K562 (cell line): ENCODE measurements around the gene SLC2A13. TPM values are rescaled to one million over a fixed set of nuclear protein-coding genes. Genes with fewer than 3 reads are reported as not detected.

ENCODE experiments used
- ATAC-seq: fragments of 200-7000 bp; cut with Tn5 transposase; 3 replicates; pipeline ENCODE4 v1.9.1; 2020; ENCODE audit warnings: moderate library complexity
- BruUV-seq: library from RNA; stranded (reverse); fragments of 400-500 nt; replicated peaks from 2 replicates; lab custom pipeline; 2021; lab: Mats Ljungman, UMichigan
- CTCF ChIA-PET: fragments of 300-600 bp; formaldehyde crosslinking; extraction: SDS; loops from one replicate; lab custom pipeline; 2021; ENCODE audit warnings: low intra/inter-chr PET ratio; lab: Yijun Ruan, JAX
- POLR2A ChIA-PET: fragments of 300-600, 350-650 bp; sonication (Branson Sonifier 250); formaldehyde crosslinking; extraction: SDS; loops from one replicate; lab custom pipeline; 2021; ENCODE audit warnings: antibody characterized with exemption, inconsistent platforms; lab: Yijun Ruan, JAX
- DNase-seq, 4 experiments: peaks; one replicate each; pipeline versions ENCODE4 v3.0.0 to v3.0.0-alpha.2; 2011 to 2018; ENCODE audit warnings: low spot score in 3 of 4, mixed read lengths in 3 of 4; ENCODE audit errors: extremely low read depth in 1 of 4
- FAIRE-seq: peaks from 2 replicates; lab custom pipeline; 2011; peaks lifted over from hg19 to GRCh38; lab: Jason Lieb, UNC
- H2AFZ ChIP-seq: 2 replicates; pipeline ENCODE4 v1.6.0; 2011; ENCODE audit warnings: low read depth, low read length, control low read depth, inconsistent platforms
- H3K27ac ChIP-seq: fragments of 200-600 bp; 3 replicates; pipeline ENCODE4 v1.8.0; 2011; ENCODE audit warnings: low read depth, mild to moderate bottlenecking, control low read depth, inconsistent platforms, low read length, moderate library complexity, mixed read lengths; ENCODE audit errors: extremely low read depth
- H3K27me3 ChIP-seq, 2 experiments: fragments of 300-600 bp in 1 of 2; 2 replicates in 1 of 2; 3 replicates in 1 of 2; pipeline versions ENCODE4 v1.6.0 to v1.8.0; 2011; ENCODE audit warnings: inconsistent platforms in 2 of 2, low read length in 2 of 2, mild to moderate bottlenecking in 1 of 2, mixed read lengths in 1 of 2, moderate library complexity in 1 of 2; ENCODE audit not compliant: control insufficient read depth in 2 of 2, insufficient read depth in 2 of 2
- H3K36me3 ChIP-seq: fragments of 300-600 bp; 3 replicates; pipeline ENCODE4 v1.8.0; 2011; ENCODE audit warnings: mild to moderate bottlenecking, low read length, inconsistent platforms; ENCODE audit not compliant: control insufficient read depth, insufficient read depth
- H3K4me1 ChIP-seq, 2 experiments: fragments of 200-600 bp in 1 of 2; replicated peaks in 1 of 2; 2 replicates in 1 of 2; 3 replicates in 1 of 2; pipeline versions ENCODE4 v1.5.1 to v1.8.0; 2011; ENCODE audit warnings: inconsistent platforms in 2 of 2, low read length in 2 of 2, mild to moderate bottlenecking in 1 of 2, mixed read lengths in 1 of 2, moderate library complexity in 1 of 2; ENCODE audit not compliant: control insufficient read depth in 2 of 2, insufficient read depth in 2 of 2
- H3K4me2 ChIP-seq: 2 replicates; pipeline ENCODE4 v1.6.1; 2011; ENCODE audit warnings: low read length, control low read depth, inconsistent platforms, mixed read lengths; ENCODE audit not compliant: insufficient read depth
- H3K4me3 ChIP-seq: fragments of 200-600 bp; sonication (generic), shearing (Covaris generic); 2 replicates; pipeline ENCODE4 v1.5.1; 2016; ENCODE audit warnings: control low read depth, inconsistent platforms
- H3K79me2 ChIP-seq: fragments of 200-600 bp; 3 replicates; pipeline ENCODE4 v1.8.0; 2011; ENCODE audit warnings: low read length, inconsistent platforms; ENCODE audit not compliant: control insufficient read depth, insufficient read depth
- H3K9ac ChIP-seq, 2 experiments: 2 replicates each; pipeline versions ENCODE4 v1.6.0 to v1.6.1; 2011; ENCODE audit warnings: low read depth in 2 of 2, low read length in 2 of 2, control low read depth in 1 of 2, inconsistent platforms in 1 of 2, mild to moderate bottlenecking in 1 of 2, mixed read lengths in 1 of 2; ENCODE audit not compliant: insufficient read depth in 1 of 2
- H3K9me1 ChIP-seq: one replicate; pipeline ENCODE4 v1.6.0; 2011; ENCODE audit warnings: inconsistent platforms, mild to moderate bottlenecking, low read length, moderate library complexity; ENCODE audit not compliant: control insufficient read depth, insufficient read depth
- H3K9me3 ChIP-seq: replicated peaks from 2 replicates; pipeline ENCODE4 v1.5.1; 2011; ENCODE audit warnings: low read depth, low read length, inconsistent platforms; ENCODE audit not compliant: control insufficient read depth, insufficient read depth
- H4K20me1 ChIP-seq: replicated peaks from 2 replicates; pipeline ENCODE4 v1.6.1; 2011; ENCODE audit warnings: low read length, inconsistent platforms, mixed read lengths; ENCODE audit not compliant: control insufficient read depth, insufficient read depth
- BDP1 ChIP-seq: IDR thresholded peaks from 3 replicates; pipeline ENCODE4 v1.6.1; 2011; ENCODE audit not compliant: insufficient read length, insufficient read depth
- BRF2 ChIP-seq: IDR thresholded peaks from 3 replicates; pipeline ENCODE4 v1.6.1; 2011; ENCODE audit warnings: borderline replicate concordance, mild to moderate bottlenecking; ENCODE audit not compliant: insufficient read length, insufficient read depth
- FOXP4 ChIP-seq: sonication (generic); formaldehyde crosslinking; IDR thresholded peaks from 2 replicates; pipeline ENCODE4 v1.8.0; 2022; ENCODE audit warnings: mild to moderate bottlenecking, missing genetic modification reagents, borderline replicate concordance
- MAFF ChIP-seq: IDR thresholded peaks from 2 replicates; pipeline ENCODE4 v1.6.1; 2012; ENCODE audit warnings: low read length, improper control_type of control experiment
- SMARCC2 ChIP-seq: fragments of 450-650 bp; IDR thresholded peaks from 2 replicates; pipeline ENCODE4 v1.6.1; 2017; ENCODE audit warnings: antibody characterized with exemption, moderate library complexity, mild to moderate bottlenecking, low read depth
- TCF15 ChIP-seq: fragments of 250-450 bp; sonication (Bioruptor Pico); IDR thresholded peaks from 2 replicates; pipeline ENCODE4 v1.8.0; 2022; ENCODE audit warnings: moderate library complexity, mild to moderate bottlenecking, inconsistent platforms
- TEAD4 ChIP-seq, 2 experiments: sonication (generic) in 1 of 2; formaldehyde crosslinking in 1 of 2; IDR thresholded peaks; 2 replicates each; pipeline versions ENCODE4 v1.6.1 to v1.8.0; 2012 to 2022; ENCODE audit warnings: borderline replicate concordance in 1 of 2, inconsistent platforms in 1 of 2, low read length in 1 of 2, mild to moderate bottlenecking in 1 of 2, missing genetic modification reagents in 1 of 2
- TRIM28 ChIP-seq: fragments of 450-650 bp; IDR thresholded peaks from 2 replicates; pipeline ENCODE4 v1.6.1; 2017
- ZBTB43 ChIP-seq: sonication (generic); formaldehyde crosslinking; IDR thresholded peaks from 2 replicates; pipeline ENCODE4 v1.8.0; 2023; ENCODE audit warnings: mild to moderate bottlenecking, missing genetic modification reagents
- ZNF175 ChIP-seq: fragments of 200-800 bp; sonication (Bioruptor generic); IDR thresholded peaks from 2 replicates; pipeline ENCODE4 v1.6.1; 2016; ENCODE audit warnings: low read depth, mild to moderate bottlenecking, missing genetic modification characterization, missing compliant biosample characterization
- ZNF316 ChIP-seq: fragments of 450-650 bp; IDR thresholded peaks from 2 replicates; pipeline ENCODE4 v1.6.1; 2016
- WGBS: fragments of 100-300 bp; shearing (Covaris generic); methylation state at CpG from one replicate; pipeline ENCODE4 v1.1.6; 2016; ENCODE audit warnings: low coverage, mixed read lengths; ENCODE audit not compliant: insufficient coverage; ENCODE audit errors: missing lambda C conversion rate; 5-methylcytosine and 5-hydroxymethylcytosine counted together
- in situ Hi-C: fragments of 300-500 bp; cut with MboI; formaldehyde crosslinking; loops from 4 replicates; pipeline ENCODE4 v1.15.0; 2018; ENCODE audit warnings: inconsistent platforms, mixed read lengths
- intact Hi-C: fragments of 100-400 bp; cut with micrococcal nuclease; formaldehyde crosslinking; loops from 2 replicates; pipeline ENCODE4 v1.14.2; 2022
- polyA plus RNA-seq, 8 experiments: library from polyadenylated mRNA; depleted of rRNA in 4 of 8; stranded (reverse) in 5 of 8; unstranded in 3 of 8; fragments of >200 nt; fragmentation: Nextera tagmentation in 2 of 8; fragmentation: Illumina TruSeq in 1 of 8; extraction: Ambion mirVana in 2 of 8; extraction: Trizol in 1 of 8; gene quantifications; 2 replicates each; pipeline versions ENCODE4 v1.2.1 to v1.2.3, GENCODE V29; 2011 to 2014; ENCODE audit warnings: inconsistent platforms in 1 of 8, missing spikeins in 1 of 8
- total RNA-seq, 7 experiments: library from RNA; depleted of rRNA in 6 of 7; stranded (reverse); fragments of >200 nt in 6 of 7; fragmentation: Illumina TruSeq in 2 of 7; extraction: Trizol in 2 of 7; gene quantifications; 2 replicates each; pipeline versions ENCODE4 v1.2.1 to v1.2.3, GENCODE V29; 2011 to 2021; ENCODE audit warnings: low replicate concordance in 1 of 7

SLC2A13 gene
- total and polyA plus RNA-seq, 9 of the 15 experiments (the other 6 are each of a cell fraction or from before 2014, with no cell fraction given), result 1.7 to 12.4 (median 9.0) TPM

GRCh38 chr12:39959467-39959866 is 146.4 kb downstream of the SLC2A13 start:
- no peaks in the 10 kb centered on the region for H3K36me3 ChIP-seq
- no TSS peak for BruUV-seq
- H3K9me1 ChIP-seq, result no peaks in the 10 kb centered on the region
- no peak overlapping the region for H3K4me2 ChIP-seq
- no peak for ATAC-seq
- TF ChIP-seq MAFF, result peak; percentile 35; the same call in 1 of the 2 replicates
- TF ChIP-seq TRIM28, result no peak
- no peak for TF ChIP-seq BRF2
- peak; percentile 44; the same call in 1 of the 2 replicates for TF ChIP-seq ZNF316
- TF ChIP-seq BDP1, result no peak
- H4K20me1 ChIP-seq, result no peaks in the 10 kb centered on the region
- WGBS, result 42% methylated on average over 2 of the region's 2 CpGs
- no peak overlapping the region for H3K27ac ChIP-seq
- no peak for FAIRE-seq
- no peaks in the 10 kb centered on the region for H3K4me1 ChIP-seq
- no peak for DNase-seq
- no peak overlapping the region for H3K9ac ChIP-seq
- H3K9me3 ChIP-seq, result no peaks in the 10 kb centered on the region
- intact Hi-C loops, result loop anchor here (2.0 kb wide), 1 partner anchor 195 kb away; no protein-coding TSS in a partner anchor
- ChIA-PET CTCF (no interaction called here), POLR2A (no interaction called here)
- H3K79me2 ChIP-seq, result no peaks in the 10 kb centered on the region
- H2AFZ ChIP-seq, result no peak overlapping the region
- H3K27me3 ChIP-seq, result no peaks in the 10 kb centered on the region
- H3K4me3 ChIP-seq, result no peak overlapping the region
- in situ Hi-C loops, result no loop called here

- ChIA-PET CTCF (no interaction called here), POLR2A (no interaction called here)
- Histone ChIP-seq H3K27me3 (no peaks in the 10 kb centered on the region), H3K4me2 (no peak overlapping the region), H3K4me1 (no peaks in the 10 kb centered on the region), H3K79me2 (no peaks in the 10 kb centered on the region), H3K36me3 (no peaks in the 10 kb centered on the region), H3K9me1 (no peaks in the 10 kb centered on the region), H3K9ac (no peak overlapping the region), H2AFZ (no peak overlapping the region), H3K27ac (no peak overlapping the region), H4K20me1 (no peaks in the 10 kb centered on the region), H3K9me3 (no peaks in the 10 kb centered on the region), H3K4me3 (no peak overlapping the region)
- DNase-seq (no peak), ATAC-seq (no peak), FAIRE-seq (no peak)
- WGBS, result 53% methylated on average over 2 of the region's 2 CpGs
- BruUV-seq, result no TSS peak
- in situ Hi-C loops (no loop called here), intact Hi-C loops (loop anchor here (2.0 kb wide), 1 partner anchor 194 kb away; no protein-coding TSS in a partner anchor)
- TF ChIP-seq FOXP4 (CRISPR knock-in tag) (no peak), SMARCC2 (no peak), TCF15 (CRISPR knock-in tag) (no peak), TEAD4 (IDR thresholded peaks at IDR 0.05; ENCODE audit: low read length) (no peak), TEAD4 (CRISPR knock-in tag; IDR thresholded peaks at IDR 0.05; ENCODE audit: borderline replicate concordance) (no peak), ZNF175 (CRISPR knock-in tag) (no peak), ZBTB43 (CRISPR knock-in tag) (no peak)
These were observed 146.8 kb downstream of the SLC2A13 start for GRCh38 chr12:39959031-39959430.
